Psoas muscle (tissue), 8 donors: ENCODE results near the gene SLC66A2. TPM values are rescaled to one million over a fixed set of nuclear protein-coding genes. Genes with fewer than 3 reads are reported as not detected.

Experiments
- ATAC-seq, 4 donors: fragments of 200-7000 bp; cut with Tn5 transposase; one replicate each; pipeline ENCODE4 v1.9.1; 2020; ENCODE audit warnings: moderate library complexity in 3 of 4, mild to moderate bottlenecking in 2 of 4
- DNase-seq, 2 donors: peaks; one replicate each; pipeline ENCODE4 v3.0.0-alpha.2; 2020
- H3K27ac ChIP-seq: fragments of 200-600 bp; one replicate; pipeline ENCODE4 v1.8.0; 2022
- H3K27me3 ChIP-seq, 3 donors: fragments of 200-600 bp in 1 of 3; one replicate each; pipeline versions ENCODE4 v1.6.1 to v1.8.0; 2013 to 2022; ENCODE audit warnings: low read length in 2 of 3, mild to moderate bottlenecking in 2 of 3, moderate library complexity in 1 of 3; ENCODE audit not compliant: insufficient read depth in 3 of 3
- H3K36me3 ChIP-seq, 2 donors: fragments of 200-600 bp in 1 of 2; one replicate each; pipeline versions ENCODE4 v1.6.1 to v1.8.0; 2013 to 2022; ENCODE audit warnings: low read depth in 1 of 2, mild to moderate bottlenecking in 1 of 2, moderate library complexity in 1 of 2; ENCODE audit not compliant: insufficient read depth in 1 of 2
- H3K4me1 ChIP-seq: fragments of 200-600 bp; one replicate; pipeline ENCODE4 v1.8.0; 2022
- H3K4me3 ChIP-seq: fragments of 200-600 bp; one replicate; pipeline ENCODE4 v1.8.0; 2022; ENCODE audit warnings: mild to moderate bottlenecking
- H3K9me3 ChIP-seq: fragments of 200-600 bp; one replicate; pipeline ENCODE4 v1.8.0; 2022
- CTCF ChIP-seq: fragments of 200-600 bp; IDR thresholded peaks from one replicate; pipeline ENCODE4 v1.8.0; 2022; ENCODE audit warnings: antibody characterized with exemption
- WGBS, 3 donors: extraction: QIAGEN DNeasy Blood & Tissue Kit; methylation state at CpG; one replicate each; pipeline versions ENCODE4 v1.1.6 to v1.1.7; 2013; 5-methylcytosine and 5-hydroxymethylcytosine counted together
- intact Hi-C, 2 donors: fragments of 100-400 bp; cut with DNase I; formaldehyde crosslinking; loops; one replicate each; pipeline versions ENCODE4 v1.11.0 to v1.14.2; 2022
- polyA plus RNA-seq, 3 donors: library from polyadenylated mRNA; stranded (reverse); fragments of 200-250 nt; gene quantifications; one replicate each; pipeline ENCODE4 v1.2.3, GENCODE V29; 2013
- total RNA-seq, 4 donors: library from RNA; stranded (reverse); fragmentation: NEBNext Ultra II Directional in 2 of 4; extraction: Animal tissue kit (Norgen Biotek cat#: 25700) in 2 of 4; gene quantifications; one replicate each; pipeline versions ENCODE4 v1.2.1 to v1.2.4, GENCODE V29; 2021 to 2023
- donor health status: healthy with polysubstance abuse.
- donor health status: DM: no; HTN: no; CAD: no; lungs with moderate emphysema.
- donor health status: Bipolar disorder and iron deficiency.
- donor health status: healthy.
- donor health status: DM: yes; HTN: yes; CAD: no.
- donor health status: DM: no; HTN: no; CAD: no.
- donor health status: DM: no; HTN: no; CAD: no.
- donor health status: DM: yes; HTN: yes; CAD: no.

SLC66A2 gene
- total and polyA plus RNA-seq, 7 donors: 36.4 to 160 (median 67.7) TPM

GRCh38 chr18:79940126-79940813, 11.2 kb downstream of the SLC66A2 start:
- no peak for TF ChIP-seq CTCF
- Histone ChIP-seq H3K9me3 (no peaks in the 10 kb centered on the region), H3K4me1 (peaks cover 25% of the 10 kb centered on the region), H3K27me3 (no peaks in the 10 kb centered on the region), H3K4me3 (no peak overlapping the region), H3K36me3 (peaks cover 4 to 24% of the 10 kb centered on the region in 2 donors), H3K27ac (no peak overlapping the region)
- DNase-seq (peak in 1 of 2 donors; percentile 15), ATAC-seq (no peak)
- intact Hi-C loops: loop anchor here (10.0 kb wide), 2 partner anchors 265 to 555 kb away; partner anchors contain the start of gene CTDP1 (in 1 of the 2)
- 89 to 94% (median 93%) methylated on average over 18 of the region's 18 CpGs for WGBS, 3 donors

- Histone ChIP-seq H3K27me3 (no peaks in the 10 kb centered on the region), H3K36me3 (peaks cover 4 to 24% of the 10 kb centered on the region in 2 donors), H3K9me3 (no peaks in the 10 kb centered on the region), H3K4me3 (no peak overlapping the region), H3K4me1 (peaks cover 20% of the 10 kb centered on the region), H3K27ac (no peak overlapping the region)
- ATAC-seq (peak in 2 of 4 donors; percentile 62 to 66), DNase-seq (peak in 1 of 2 donors; percentile 39)
- 43 to 53% (median 46%) methylated on average over 5 of the region's 5 CpGs for WGBS, 3 donors
- TF ChIP-seq CTCF: no peak
- intact Hi-C loops: no loop called here
Measured at GRCh38 chr18:79939096-79939495, 12.4 kb downstream of the SLC66A2 start.

- intact Hi-C loops: no loop called here
Measured at GRCh38 chr18:79938196-79938595, 13.3 kb downstream of the SLC66A2 start.

GRCh38 chr18:79937103-79937860, 14.2 kb downstream of the SLC66A2 start:
- Histone ChIP-seq H3K4me1 (peaks cover 20% of the 10 kb centered on the region), H3K36me3 (peaks cover 2 to 13% of the 10 kb centered on the region in 2 donors)
- TF ChIP-seq CTCF: no peak

More at GRCh38 chr18:79938196-79938595, 13.3 kb downstream of the SLC66A2 start:
- Histone ChIP-seq H3K4me3 (no peak overlapping the region), H3K27me3 (no peaks in the 10 kb centered on the region), H3K27ac (no peak overlapping the region), H3K9me3 (peaks cover 3% of the 10 kb centered on the region), H3K4me1 (peaks cover 20% of the 10 kb centered on the region), H3K36me3 (peaks cover 4 to 22% of the 10 kb centered on the region in 2 donors)
- WGBS, 3 donors: 88 to 91% (median 90%) methylated on average over 9 of the region's 9 CpGs
- DNase-seq: peak in 1 of 2 donors; percentile 19
- ATAC-seq: no peak
- TF ChIP-seq CTCF: no peak

More at GRCh38 chr18:79937103-79937860, 14.2 kb downstream of the SLC66A2 start:
- Histone ChIP-seq H3K4me3 (no peak overlapping the region), H3K27ac (no peak overlapping the region), H3K9me3 (peaks cover 11% of the 10 kb centered on the region), H3K27me3 (no peaks in the 10 kb centered on the region)
- intact Hi-C loops: no loop called here
- no peak for ATAC-seq
- no peak for DNase-seq
- 95 to 96% (median 95%) methylated on average over 25 of the region's 25 CpGs for WGBS, 3 donors
